ENCODE measurements around the gene SLC27A3. TPM values are rescaled to one million over a fixed set of nuclear protein-coding genes. Genes with fewer than 3 reads are reported as not detected.

The SLC27A3 gene
- total and polyA plus RNA-seq, 10 of the 15 experiments (the other 5 are each of a cell fraction or from before 2014, with no cell fraction given): 2.6 to 18.1 (median 8.3) TPM

DNA sequence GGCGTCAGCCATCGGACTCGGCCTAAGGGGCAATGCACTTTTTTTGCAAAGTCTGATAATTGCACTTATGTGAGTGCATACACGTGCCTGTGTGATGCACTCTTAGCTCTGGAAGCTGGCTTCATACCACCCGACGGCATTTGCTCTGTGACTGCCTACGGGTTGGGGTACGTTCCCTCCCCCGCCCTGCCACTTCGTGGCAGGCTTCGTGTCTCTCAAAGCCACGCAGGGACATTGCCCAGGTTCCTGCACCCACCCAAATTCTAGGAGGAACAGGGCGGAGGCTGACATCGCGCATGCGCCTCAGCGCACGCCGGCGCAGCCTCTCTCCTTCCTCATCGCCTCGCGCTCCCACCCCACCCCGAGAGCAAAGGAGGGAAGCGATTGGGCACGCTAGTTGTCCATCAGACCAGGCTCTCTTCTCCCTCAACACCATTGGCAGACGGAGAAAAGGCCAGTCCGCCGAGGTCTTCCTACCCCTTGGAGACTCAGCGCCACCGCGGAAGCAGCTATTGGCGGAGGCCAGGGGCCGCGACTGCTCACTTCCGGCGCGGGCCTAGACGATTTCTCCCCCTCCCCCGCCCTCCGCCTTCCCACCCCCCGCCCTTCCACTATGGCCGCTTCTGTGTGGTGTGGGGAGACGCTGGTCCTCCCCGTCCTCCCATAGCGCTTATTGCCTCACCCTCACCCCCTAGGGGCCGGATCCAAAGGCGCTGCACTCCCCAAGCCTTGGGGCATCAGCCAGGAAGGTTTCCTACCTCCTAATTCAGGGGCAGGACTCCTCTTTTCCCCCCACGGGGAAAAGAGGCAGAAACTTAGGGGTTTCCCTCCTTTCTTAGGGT is 47.5 kb upstream of the SLC27A3 start, which contains the start of gene INTS3 (continued):
- TF ChIP-seq NRF1 (conservative IDR thresholded peaks at IDR 0.05; ENCODE audit: low read depth, low read length) (peak; percentile 90), POLR2AphosphoS5 (IDR thresholded peaks at IDR 0.05; ENCODE audit: low read length) (peak; percentile 76), CEBPB (IDR thresholded peaks at IDR 0.05; ENCODE audit: borderline replicate concordance in 1 of 2, low read depth in 2 of 2, low read length in 2 of 2) (no peak), HCFC1 (IDR thresholded peaks at IDR 0.05; ENCODE audit: low read length) (no peak), CREB1 (IDR thresholded peaks at IDR 0.05; ENCODE audit: low read depth) (peak; percentile 88), SIN3A (IDR thresholded peaks at IDR 0.05; ENCODE audit: low read depth, low read length) (peak; percentile 21; the same call in 1 of the 2 replicates), MXI1 (IDR thresholded peaks at IDR 0.05; ENCODE audit: low read depth, low read length) (peak; percentile 35; the same call in 1 of the 2 replicates), GATAD2B (conservative IDR thresholded peaks at IDR 0.05; ENCODE audit: low read depth) (0 out of 2 replicates have a peak, but pooled peaks have one; percentile 42), NFYA (IDR thresholded peaks at IDR 0.05; ENCODE audit: borderline replicate concordance, low read depth, low read length) (peak; percentile 24; the same call in 1 of the 2 replicates), PAX8 (IDR thresholded peaks at IDR 0.05) (no peak), PML (IDR thresholded peaks at IDR 0.05; ENCODE audit: low read length) (peak; percentile 72; the same call in 1 of the 2 replicates), IKZF2 (IDR thresholded peaks at IDR 0.05) (peak in 1 of 2 experiments; percentile 16; a peak in 1 of 4 replicates), NR2C2 (IDR thresholded peaks at IDR 0.05; ENCODE audit: borderline replicate concordance, control insufficient read depth, insufficient read length, low read depth) (no peak), MYB (IDR thresholded peaks at IDR 0.05; ENCODE audit: borderline replicate concordance, low read depth, low read length) (no peak), CBFB (IDR thresholded peaks at IDR 0.05; ENCODE audit: low read depth) (0 out of 2 replicates have a peak, but pooled peaks have one; percentile 9), ZSCAN29 (IDR thresholded peaks at IDR 0.05) (no peak), ASH2L (IDR thresholded peaks at IDR 0.05; ENCODE audit: borderline replicate concordance, low read depth) (no peak)
- TF ChIP-seq, protein P1, sequence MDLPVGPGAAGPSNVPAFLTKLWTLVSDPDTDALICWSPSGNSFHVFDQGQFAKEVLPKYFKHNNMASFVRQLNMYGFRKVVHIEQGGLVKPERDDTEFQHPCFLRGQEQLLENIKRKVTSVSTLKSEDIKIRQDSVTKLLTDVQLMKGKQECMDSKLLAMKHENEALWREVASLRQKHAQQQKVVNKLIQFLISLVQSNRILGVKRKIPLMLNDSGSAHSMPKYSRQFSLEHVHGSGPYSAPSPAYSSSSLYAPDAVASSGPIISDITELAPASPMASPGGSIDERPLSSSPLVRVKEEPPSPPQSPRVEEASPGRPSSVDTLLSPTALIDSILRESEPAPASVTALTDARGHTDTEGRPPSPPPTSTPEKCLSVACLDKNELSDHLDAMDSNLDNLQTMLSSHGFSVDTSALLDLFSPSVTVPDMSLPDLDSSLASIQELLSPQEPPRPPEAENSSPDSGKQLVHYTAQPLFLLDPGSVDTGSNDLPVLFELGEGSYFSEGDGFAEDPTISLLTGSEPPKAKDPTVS (IDR thresholded peaks at IDR 0.05; ENCODE audit: low read depth, low read length): no peak
- TF ChIP-seq, protein P2, sequence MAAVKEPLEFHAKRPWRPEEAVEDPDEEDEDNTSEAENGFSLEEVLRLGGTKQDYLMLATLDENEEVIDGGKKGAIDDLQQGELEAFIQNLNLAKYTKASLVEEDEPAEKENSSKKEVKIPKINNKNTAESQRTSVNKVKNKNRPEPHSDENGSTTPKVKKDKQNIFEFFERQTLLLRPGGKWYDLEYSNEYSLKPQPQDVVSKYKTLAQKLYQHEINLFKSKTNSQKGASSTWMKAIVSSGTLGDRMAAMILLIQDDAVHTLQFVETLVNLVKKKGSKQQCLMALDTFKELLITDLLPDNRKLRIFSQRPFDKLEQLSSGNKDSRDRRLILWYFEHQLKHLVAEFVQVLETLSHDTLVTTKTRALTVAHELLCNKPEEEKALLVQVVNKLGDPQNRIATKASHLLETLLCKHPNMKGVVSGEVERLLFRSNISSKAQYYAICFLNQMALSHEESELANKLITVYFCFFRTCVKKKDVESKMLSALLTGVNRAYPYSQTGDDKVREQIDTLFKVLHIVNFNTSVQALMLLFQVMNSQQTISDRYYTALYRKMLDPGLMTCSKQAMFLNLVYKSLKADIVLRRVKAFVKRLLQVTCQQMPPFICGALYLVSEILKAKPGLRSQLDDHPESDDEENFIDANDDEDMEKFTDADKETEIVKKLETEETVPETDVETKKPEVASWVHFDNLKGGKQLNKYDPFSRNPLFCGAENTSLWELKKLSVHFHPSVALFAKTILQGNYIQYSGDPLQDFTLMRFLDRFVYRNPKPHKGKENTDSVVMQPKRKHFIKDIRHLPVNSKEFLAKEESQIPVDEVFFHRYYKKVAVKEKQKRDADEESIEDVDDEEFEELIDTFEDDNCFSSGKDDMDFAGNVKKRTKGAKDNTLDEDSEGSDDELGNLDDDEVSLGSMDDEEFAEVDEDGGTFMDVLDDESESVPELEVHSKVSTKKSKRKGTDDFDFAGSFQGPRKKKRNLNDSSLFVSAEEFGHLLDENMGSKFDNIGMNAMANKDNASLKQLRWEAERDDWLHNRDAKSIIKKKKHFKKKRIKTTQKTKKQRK (IDR thresholded peaks at IDR 0.05; ENCODE audit: low read depth, low read length): peak; percentile 59
- TF ChIP-seq, protein P3, sequence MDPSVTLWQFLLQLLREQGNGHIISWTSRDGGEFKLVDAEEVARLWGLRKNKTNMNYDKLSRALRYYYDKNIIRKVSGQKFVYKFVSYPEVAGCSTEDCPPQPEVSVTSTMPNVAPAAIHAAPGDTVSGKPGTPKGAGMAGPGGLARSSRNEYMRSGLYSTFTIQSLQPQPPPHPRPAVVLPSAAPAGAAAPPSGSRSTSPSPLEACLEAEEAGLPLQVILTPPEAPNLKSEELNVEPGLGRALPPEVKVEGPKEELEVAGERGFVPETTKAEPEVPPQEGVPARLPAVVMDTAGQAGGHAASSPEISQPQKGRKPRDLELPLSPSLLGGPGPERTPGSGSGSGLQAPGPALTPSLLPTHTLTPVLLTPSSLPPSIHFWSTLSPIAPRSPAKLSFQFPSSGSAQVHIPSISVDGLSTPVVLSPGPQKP (IDR thresholded peaks at IDR 0.05; ENCODE audit: low read depth, low read length): peak; percentile 60; the same call in 1 of the 2 replicates
- TF ChIP-seq, protein P4, sequence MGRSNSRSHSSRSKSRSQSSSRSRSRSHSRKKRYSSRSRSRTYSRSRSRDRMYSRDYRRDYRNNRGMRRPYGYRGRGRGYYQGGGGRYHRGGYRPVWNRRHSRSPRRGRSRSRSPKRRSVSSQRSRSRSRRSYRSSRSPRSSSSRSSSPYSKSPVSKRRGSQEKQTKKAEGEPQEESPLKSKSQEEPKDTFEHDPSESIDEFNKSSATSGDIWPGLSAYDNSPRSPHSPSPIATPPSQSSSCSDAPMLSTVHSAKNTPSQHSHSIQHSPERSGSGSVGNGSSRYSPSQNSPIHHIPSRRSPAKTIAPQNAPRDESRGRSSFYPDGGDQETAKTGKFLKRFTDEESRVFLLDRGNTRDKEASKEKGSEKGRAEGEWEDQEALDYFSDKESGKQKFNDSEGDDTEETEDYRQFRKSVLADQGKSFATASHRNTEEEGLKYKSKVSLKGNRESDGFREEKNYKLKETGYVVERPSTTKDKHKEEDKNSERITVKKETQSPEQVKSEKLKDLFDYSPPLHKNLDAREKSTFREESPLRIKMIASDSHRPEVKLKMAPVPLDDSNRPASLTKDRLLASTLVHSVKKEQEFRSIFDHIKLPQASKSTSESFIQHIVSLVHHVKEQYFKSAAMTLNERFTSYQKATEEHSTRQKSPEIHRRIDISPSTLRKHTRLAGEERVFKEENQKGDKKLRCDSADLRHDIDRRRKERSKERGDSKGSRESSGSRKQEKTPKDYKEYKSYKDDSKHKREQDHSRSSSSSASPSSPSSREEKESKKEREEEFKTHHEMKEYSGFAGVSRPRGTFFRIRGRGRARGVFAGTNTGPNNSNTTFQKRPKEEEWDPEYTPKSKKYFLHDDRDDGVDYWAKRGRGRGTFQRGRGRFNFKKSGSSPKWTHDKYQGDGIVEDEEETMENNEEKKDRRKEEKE (IDR thresholded peaks at IDR 0.05): no peak

All from GM12878 (cell line).